ENCODE measurements around the gene SYNM.

GRCh38 chr15:99118258-99118632 lies 13.4 kb downstream of the SYNM start:
- TF ChIP-seq EZH2 (IDR thresholded peaks at IDR 0.05; ENCODE audit: insufficient read depth, poor library complexity, severe bottlenecking), result no peak
- TF ChIP-seq EZH2phosphoT487 (IDR thresholded peaks at IDR 0.05; ENCODE audit: insufficient read depth, low read depth), result no peak

Data from GM23248 (cell line).